ENCODE data around the gene DTNA.

DNA sequence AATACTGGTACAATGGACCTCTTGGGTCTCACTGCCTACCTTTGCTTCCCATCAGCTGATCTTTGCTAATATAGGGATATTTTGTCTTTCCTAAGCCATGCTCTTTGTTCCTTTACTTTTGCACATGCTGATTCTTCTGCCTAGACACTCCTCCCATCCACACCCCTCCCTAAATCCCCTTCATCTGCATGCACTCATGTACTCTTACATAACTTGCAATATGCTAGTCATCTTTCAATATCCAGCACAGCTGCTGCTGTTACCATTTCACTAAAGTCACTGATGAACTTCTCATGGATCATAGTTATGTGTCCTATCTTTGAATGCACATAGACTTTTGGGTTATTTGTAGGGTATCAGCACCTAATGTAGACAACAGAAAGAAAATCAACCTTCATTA is 18.5 kb upstream of the DTNA start:
- TF ChIP-seq, protein P1, sequence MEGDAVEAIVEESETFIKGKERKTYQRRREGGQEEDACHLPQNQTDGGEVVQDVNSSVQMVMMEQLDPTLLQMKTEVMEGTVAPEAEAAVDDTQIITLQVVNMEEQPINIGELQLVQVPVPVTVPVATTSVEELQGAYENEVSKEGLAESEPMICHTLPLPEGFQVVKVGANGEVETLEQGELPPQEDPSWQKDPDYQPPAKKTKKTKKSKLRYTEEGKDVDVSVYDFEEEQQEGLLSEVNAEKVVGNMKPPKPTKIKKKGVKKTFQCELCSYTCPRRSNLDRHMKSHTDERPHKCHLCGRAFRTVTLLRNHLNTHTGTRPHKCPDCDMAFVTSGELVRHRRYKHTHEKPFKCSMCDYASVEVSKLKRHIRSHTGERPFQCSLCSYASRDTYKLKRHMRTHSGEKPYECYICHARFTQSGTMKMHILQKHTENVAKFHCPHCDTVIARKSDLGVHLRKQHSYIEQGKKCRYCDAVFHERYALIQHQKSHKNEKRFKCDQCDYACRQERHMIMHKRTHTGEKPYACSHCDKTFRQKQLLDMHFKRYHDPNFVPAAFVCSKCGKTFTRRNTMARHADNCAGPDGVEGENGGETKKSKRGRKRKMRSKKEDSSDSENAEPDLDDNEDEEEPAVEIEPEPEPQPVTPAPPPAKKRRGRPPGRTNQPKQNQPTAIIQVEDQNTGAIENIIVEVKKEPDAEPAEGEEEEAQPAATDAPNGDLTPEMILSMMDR (conservative IDR thresholded peaks at IDR 0.05; ENCODE audit: low read depth, low read length) = no peak
- no peak for TF ChIP-seq EZH2 (IDR thresholded peaks at IDR 0.05; ENCODE audit: low read length, unreplicated experiment)

Data from PC-3 (cell line).